Kidney (tissue), 22 donors: ENCODE data around the gene SCGB3A1. TPM values are rescaled to one million over a fixed set of nuclear protein-coding genes. Genes with fewer than 3 reads are reported as not detected.

Source experiments
- DNase-seq, 5 donors: peaks; one replicate each; pipeline ENCODE4 v3.0.0-alpha.2; 2013 to 2020
- FAIRE-seq: peaks from 2 replicates; lab custom pipeline; 2012; peaks lifted over from hg19 to GRCh38; lab: Jason Lieb, UNC
- H3K27ac ChIP-seq, 2 donors: one replicate each; pipeline ENCODE4 v1.7.0; 2013; ENCODE audit warnings: low read depth in 2 of 2, low read length in 2 of 2, inconsistent platforms in 1 of 2
- H3K27me3 ChIP-seq: one replicate; pipeline ENCODE4 v1.7.1; 2013; ENCODE audit warnings: low read length, inconsistent platforms; ENCODE audit not compliant: control insufficient read depth, insufficient read depth
- H3K36me3 ChIP-seq, 3 donors: one replicate each; pipeline versions ENCODE4 v1.7.0 to v1.7.1; 2013; ENCODE audit warnings: low read length in 3 of 3, control low read depth in 1 of 3, inconsistent platforms in 1 of 3; ENCODE audit not compliant: insufficient read depth in 3 of 3, control insufficient read depth in 2 of 3
- H3K4me1 ChIP-seq, 3 donors: one replicate each; pipeline versions ENCODE4 v1.7.0 to v1.7.1; 2013; ENCODE audit warnings: low read length in 3 of 3, inconsistent platforms in 1 of 3, low read depth in 1 of 3; ENCODE audit not compliant: control insufficient read depth in 2 of 3, insufficient read depth in 2 of 3
- H3K4me3 ChIP-seq, 3 donors: one replicate each; pipeline versions ENCODE4 v1.7.0 to v1.8.1; 2013; ENCODE audit warnings: low read length in 3 of 3, control low read depth in 1 of 3, inconsistent platforms in 1 of 3
- H3K9ac ChIP-seq, 3 donors: one replicate each; pipeline versions ENCODE4 v1.7.0 to v1.7.1; 2013; ENCODE audit warnings: low read length in 3 of 3, control low read depth in 1 of 3, inconsistent platforms in 1 of 3
- H3K9me3 ChIP-seq, 3 donors: one replicate each; pipeline versions ENCODE4 v1.7.0 to v1.7.1; 2013; ENCODE audit warnings: low read length in 3 of 3, control low read depth in 1 of 3, inconsistent platforms in 1 of 3; ENCODE audit not compliant: control insufficient read depth in 2 of 3, insufficient read depth in 1 of 3
- intact Hi-C: fragments of 100-400 bp; cut with DNase I; formaldehyde crosslinking; loops from one replicate; pipeline ENCODE4 v1.11.1; 2022
- long read RNA-seq, 10 donors: library from polyadenylated mRNA in 1 of 10; unstranded in 1 of 10; transcript quantifications; one replicate each; pipeline ENCODE4 v2.0.0 and lab custom pipeline, GENCODE V29; 2021 to 2026
- polyA plus RNA-seq: library from polyadenylated mRNA; stranded (reverse); fragments of 350-450 nt; fragmentation: Illumina TruSeq; extraction: RNeasy Lipid Tissue Mini Kit (QIAGEN cat#74804); gene quantifications from one replicate; pipeline ENCODE4 v1.2.3, GENCODE V29; 2014; ENCODE audit warnings: low read depth, low replicate concordance; ENCODE audit not compliant: insufficient read depth
- total RNA-seq: library from RNA; stranded (reverse); fragmentation: NEBNext Ultra II Directional; extraction: Animal tissue kit (Norgen Biotek cat#: 25700); gene quantifications from one replicate; pipeline ENCODE4 v1.2.1, GENCODE V29; 2021
- TF ChIP-seq, protein P1 (sequence below): IDR thresholded peaks from 3 replicates; pipeline ENCODE4 v1.5.1; 2012; ENCODE audit warnings: mild to moderate bottlenecking, moderate library complexity, borderline replicate concordance; ENCODE audit not compliant: insufficient read depth; ENCODE audit errors: extremely low read depth
- donor health status: control.
- donor health status: control.
- donor health status: control.
- donor health status: control.
- donor health status: control.
- donor health status: DM: yes; HTN: yes; CAD: no.
- donor health status: Normal renal cell carcinoma (clear cell type).

Gene SCGB3A1, protein sequence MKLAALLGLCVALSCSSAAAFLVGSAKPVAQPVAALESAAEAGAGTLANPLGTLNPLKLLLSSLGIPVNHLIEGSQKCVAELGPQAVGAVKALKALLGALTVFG
- 1.1 TPM for total RNA-seq
- polyA plus RNA-seq = 2.3 TPM
- long read RNA-seq, donor 1, partial matches to known transcripts = 0 of 1 reads
- long read RNA-seq, donor 1, other reads (novel, unspliced or antisense) = 0 of 1 reads
- long read RNA-seq, donor 2, partial matches to known transcripts = 0 of 3 reads
- long read RNA-seq, donor 2, other reads (novel, unspliced or antisense) = 0 of 3 reads
- long read RNA-seq, donor 3, partial matches to known transcripts = 0 of 1 reads
- long read RNA-seq, donor 3, other reads (novel, unspliced or antisense) = 0 of 1 reads
- long read RNA-seq, donor 4 = 0 reads
- long read RNA-seq, donor 5 = 0 reads
- long read RNA-seq, donor 6, partial matches to known transcripts = 0 of 4 reads
- long read RNA-seq, donor 6, other reads (novel, unspliced or antisense) = 0 of 4 reads
- long read RNA-seq, donor 7 = 0 reads
- long read RNA-seq, donor 8, partial matches to known transcripts = 0 of 4 reads
- long read RNA-seq, donor 8, other reads (novel, unspliced or antisense) = 0 of 4 reads
- long read RNA-seq, donor 9, partial matches to known transcripts = 0 of 3 reads
- long read RNA-seq, donor 9, other reads (novel, unspliced or antisense) = 0 of 3 reads
- long read RNA-seq, donor 10, partial matches to known transcripts = 0 of 1 reads
- long read RNA-seq, donor 10, other reads (novel, unspliced or antisense) = 0 of 1 reads

DNA sequence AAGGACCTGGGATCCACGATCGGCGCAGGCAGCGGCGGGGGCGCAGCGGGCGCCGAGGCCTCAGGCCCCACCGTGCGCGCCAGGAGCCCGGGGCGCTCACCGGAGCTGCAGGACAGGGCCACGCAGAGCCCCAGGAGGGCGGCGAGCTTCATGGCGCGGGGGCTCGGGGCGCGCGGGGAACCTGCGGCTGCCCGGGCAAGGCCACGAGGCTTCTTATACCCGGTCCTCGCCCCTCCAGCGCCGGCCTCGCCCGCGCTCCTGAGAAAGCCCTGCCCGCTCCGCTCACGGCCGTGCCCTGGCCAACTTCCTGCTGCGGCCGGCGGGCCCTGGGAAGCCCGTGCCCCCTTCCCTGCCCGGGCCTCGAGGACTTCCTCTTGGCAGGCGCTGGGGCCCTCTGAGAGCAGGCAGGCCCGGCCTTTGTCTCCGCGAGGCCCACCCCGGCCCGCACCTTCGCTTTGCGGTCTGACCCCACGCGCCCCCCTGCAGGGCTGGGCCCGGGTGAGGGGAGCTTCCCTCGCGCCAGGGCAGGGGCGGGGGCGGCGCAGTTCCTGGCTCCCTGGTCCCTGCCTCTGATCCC, at the start of gene SCGB3A1:
TSS of gene SCGB3A1 (minus strand) at position 189 of the 577 bp plus-strand sequence. CDS start at position 152, 37 bp downstream.
- TF ChIP-seq, protein P1, sequence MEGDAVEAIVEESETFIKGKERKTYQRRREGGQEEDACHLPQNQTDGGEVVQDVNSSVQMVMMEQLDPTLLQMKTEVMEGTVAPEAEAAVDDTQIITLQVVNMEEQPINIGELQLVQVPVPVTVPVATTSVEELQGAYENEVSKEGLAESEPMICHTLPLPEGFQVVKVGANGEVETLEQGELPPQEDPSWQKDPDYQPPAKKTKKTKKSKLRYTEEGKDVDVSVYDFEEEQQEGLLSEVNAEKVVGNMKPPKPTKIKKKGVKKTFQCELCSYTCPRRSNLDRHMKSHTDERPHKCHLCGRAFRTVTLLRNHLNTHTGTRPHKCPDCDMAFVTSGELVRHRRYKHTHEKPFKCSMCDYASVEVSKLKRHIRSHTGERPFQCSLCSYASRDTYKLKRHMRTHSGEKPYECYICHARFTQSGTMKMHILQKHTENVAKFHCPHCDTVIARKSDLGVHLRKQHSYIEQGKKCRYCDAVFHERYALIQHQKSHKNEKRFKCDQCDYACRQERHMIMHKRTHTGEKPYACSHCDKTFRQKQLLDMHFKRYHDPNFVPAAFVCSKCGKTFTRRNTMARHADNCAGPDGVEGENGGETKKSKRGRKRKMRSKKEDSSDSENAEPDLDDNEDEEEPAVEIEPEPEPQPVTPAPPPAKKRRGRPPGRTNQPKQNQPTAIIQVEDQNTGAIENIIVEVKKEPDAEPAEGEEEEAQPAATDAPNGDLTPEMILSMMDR = no peak
- FAIRE-seq (no peak), DNase-seq (peak in 4 of 5 donors; percentile 29 to 79 (median 50))

DNA sequence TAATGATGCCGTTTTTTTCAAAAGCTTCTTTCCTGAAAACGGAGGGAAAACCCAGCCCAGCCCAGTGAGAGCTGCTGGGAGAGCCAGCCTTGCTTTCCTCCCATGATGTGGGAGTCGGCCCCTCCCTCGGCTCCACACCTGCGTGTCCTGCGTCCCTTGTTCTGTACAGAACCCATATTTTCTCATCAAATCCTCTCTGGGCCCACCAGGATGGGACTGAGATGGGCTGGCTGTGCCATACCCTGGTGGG, 49.2 kb upstream of the SCGB3A1 start:
- Histone ChIP-seq H3K27ac (peak overlapping the region in 1 of 2 donors; percentile 28), H3K27me3 (no peaks in the 10 kb centered on the region), H3K9me3 (no peaks in the 10 kb centered on the region), H3K4me1 (peaks cover 0 to 4% (median 0%) of the 10 kb centered on the region in 3 donors), H3K36me3 (no peaks in the 10 kb centered on the region), H3K4me3 (no peak overlapping the region), H3K9ac (no peak overlapping the region)
- FAIRE-seq (no peak), DNase-seq (peak in 2 of 5 donors; percentile 6 to 24)
- TF ChIP-seq, protein P1 = no peak
- intact Hi-C loops = no loop called here

More for the DNA sequence above, at the start of gene SCGB3A1:
- Histone ChIP-seq H3K27me3 (no peaks in the 10 kb centered on the region), H3K27ac (no peak within 1 kb of the TSS), H3K4me3 (no peak within 1 kb of the TSS), H3K9me3 (no peaks in the 10 kb centered on the region), H3K4me1 (no peaks in the 10 kb centered on the region), H3K36me3 (no peaks in the 10 kb centered on the region), H3K9ac (no peak within 1 kb of the TSS)
- intact Hi-C loops = no loop called here

DNA sequence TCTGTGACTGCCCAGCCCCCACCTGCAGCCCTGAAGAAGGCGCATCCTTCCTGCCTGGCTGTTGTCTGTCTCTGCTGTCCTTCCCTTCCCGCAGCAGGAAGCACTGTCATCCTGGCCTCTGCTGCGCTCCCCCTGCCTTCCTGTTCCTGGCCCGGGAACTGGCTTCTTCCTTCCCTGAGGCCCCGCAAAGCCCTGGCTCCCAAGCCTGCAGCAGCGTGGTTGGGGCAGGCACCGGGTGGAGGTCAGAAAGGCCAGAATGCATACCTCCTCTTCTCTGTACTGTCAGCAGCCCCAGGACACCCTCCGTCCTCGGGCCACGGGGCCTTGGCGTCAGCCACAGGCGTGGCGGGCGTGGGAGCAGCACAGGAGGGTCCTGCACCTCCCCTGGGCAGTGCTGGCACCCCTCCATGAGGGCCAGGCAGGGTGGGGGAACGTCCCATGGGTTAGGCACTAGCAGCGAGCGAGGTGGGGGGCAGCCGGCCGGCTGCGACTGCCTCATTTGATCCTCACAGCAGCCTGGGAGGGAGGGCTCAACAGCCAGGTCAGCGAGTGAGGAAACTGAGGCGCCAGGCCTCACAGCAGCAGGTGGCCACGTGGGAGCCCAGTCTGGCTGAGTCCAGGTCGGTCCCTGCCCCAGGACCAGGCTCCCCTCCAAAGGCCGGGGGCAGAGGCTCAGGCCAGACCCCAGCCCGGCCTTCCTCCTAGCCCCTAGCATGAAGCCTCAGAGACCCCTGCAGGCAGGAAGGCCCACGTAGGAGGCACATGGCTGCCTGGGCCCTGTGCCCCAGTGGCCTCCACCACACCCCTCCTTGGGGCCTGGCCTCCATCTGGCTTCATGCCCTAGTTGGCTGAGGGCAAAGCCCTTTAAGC, 48.7 kb upstream of the SCGB3A1 start:
- H3K27ac ChIP-seq = no peak overlapping the region
- FAIRE-seq = no peak
- intact Hi-C loops = no loop called here

More for the DNA sequence above, 48.7 kb upstream of the SCGB3A1 start:
- H3K36me3 ChIP-seq = no peaks in the 10 kb centered on the region
- H3K27me3 ChIP-seq = no peaks in the 10 kb centered on the region
- H3K9me3 ChIP-seq = no peaks in the 10 kb centered on the region
- no peak overlapping the region for H3K4me3 ChIP-seq
- TF ChIP-seq, protein P1 = no peak
- peaks cover 0 to 4% (median 0%) of the 10 kb centered on the region in 3 donors for H3K4me1 ChIP-seq
- H3K9ac ChIP-seq = no peak overlapping the region
- DNase-seq = peak in 2 of 5 donors; percentile 33 to 67
